HG03469 (cell line): ENCODE data around the gene TERT.

Source experiments
- ATAC-seq: cut with Tn5 transposase; IDR thresholded peaks from one replicate; pipeline ENCODE4 v1.9.1; 2021; ENCODE audit warnings: mild to moderate bottlenecking, moderate library complexity, moderate number of reproducible peaks; ENCODE audit not compliant: unreplicated experiment

Gene TERT

GRCh38 chr5:1265026-1265425, 29.8 kb downstream of the TERT start:
- ATAC-seq, result no peak

DNA sequence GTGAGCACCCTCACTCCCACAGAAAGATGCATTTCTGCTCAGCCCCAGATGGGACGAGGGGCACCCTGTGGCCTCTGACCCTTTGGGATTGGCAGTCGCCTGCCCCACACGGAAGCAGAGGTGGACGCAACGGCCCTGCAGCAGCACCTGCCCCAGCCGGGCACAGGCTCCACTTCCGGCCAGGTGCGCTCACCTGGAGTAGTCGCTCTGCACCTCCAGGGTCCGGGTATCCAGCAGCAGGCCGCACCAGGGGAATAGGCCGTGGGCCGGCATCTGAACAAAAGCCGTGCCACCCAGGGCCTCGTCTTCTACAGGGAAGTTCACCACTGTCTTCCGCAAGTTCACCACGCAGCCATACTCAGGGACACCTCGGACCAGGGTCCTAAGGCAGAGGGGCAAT, 30.7 kb downstream of the TERT start:
- ATAC-seq, result no peak

GRCh38 chr5:1262381-1262780, 32.5 kb downstream of the TERT start:
- no peak for ATAC-seq

GRCh38 chr5:1261643-1262042, 33.2 kb downstream of the TERT start:
- no peak for ATAC-seq

DNA sequence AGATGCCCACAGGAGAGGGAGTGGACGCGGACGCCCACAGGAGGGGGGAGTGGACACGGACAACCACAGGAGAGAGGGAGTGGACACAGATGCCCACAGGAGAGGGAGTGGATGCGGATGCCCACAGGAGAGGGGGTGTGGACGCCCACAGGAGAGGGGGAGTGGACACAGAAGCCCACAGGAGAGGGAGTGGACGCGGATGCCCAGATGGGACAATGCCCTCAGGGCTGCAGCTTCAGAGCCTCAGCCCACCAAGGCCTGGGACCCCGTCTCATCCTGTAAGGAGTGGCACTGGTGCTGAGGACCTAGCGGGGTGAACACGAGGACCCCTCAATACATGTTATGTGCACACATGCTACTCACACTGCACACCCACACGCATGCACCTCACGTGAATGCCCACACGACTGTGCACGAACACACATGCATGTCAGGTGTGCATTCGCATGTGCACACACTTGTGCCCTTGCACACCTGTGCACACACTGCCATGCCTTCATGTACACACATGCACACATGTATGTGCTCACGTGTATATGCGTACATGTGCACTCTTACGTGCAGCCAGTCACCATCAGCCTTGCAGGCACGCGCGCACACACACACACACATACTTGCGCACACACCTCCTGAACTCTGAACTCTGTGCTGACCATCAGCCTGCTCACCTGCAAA, 34.9 kb downstream of the TERT start:
- ATAC-seq, result no peak

GRCh38 chr5:1257841-1258240, 37.0 kb downstream of the TERT start:
- ATAC-seq, result no peak

DNA sequence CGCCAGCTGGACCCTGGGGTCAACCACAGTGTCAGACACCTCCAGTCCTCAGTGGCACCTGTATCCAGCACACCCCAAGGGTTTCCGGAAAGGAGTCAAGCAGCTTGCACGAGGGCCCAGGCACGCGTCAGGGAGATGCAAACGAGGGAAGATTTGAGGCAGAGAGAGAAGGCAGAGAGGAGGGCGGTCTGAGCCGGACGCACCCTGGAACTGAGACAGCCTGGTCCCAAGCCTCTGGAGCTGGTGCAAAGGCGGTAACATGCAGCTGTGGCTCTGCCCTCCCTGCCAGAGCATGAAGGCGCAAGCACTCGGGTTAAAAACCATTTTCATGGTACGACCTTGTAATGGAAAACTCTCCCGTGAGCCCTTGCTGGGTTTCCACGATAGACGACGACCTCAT, 37.5 kb downstream of the TERT start:
- no peak for ATAC-seq

GRCh38 chr5:1256776-1257175, 38.1 kb downstream of the TERT start:
- ATAC-seq, result no peak

DNA sequence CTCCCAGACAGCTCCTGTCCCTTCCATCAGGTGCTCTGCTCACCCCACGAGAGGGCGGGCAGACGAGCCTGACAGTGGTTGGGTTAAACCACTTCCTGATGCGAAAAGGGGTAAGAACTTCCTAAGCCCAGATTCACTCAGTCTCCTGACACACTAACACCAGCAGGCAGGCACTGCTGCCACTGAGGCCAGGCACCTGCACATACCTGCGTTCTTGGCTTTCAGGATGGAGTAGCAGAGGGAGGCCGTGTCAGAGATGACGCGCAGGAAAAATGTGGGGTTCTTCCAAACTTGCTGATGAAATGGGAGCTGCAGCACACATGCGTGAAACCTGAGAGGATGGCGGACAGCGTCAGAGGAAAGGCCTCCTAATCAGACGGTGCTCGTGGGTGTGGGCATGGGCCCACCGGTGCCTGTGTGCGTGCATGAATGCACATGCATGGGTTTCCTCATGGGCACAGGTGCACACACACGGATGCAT, 39.7 kb downstream of the TERT start:
- ATAC-seq, result no peak

DNA sequence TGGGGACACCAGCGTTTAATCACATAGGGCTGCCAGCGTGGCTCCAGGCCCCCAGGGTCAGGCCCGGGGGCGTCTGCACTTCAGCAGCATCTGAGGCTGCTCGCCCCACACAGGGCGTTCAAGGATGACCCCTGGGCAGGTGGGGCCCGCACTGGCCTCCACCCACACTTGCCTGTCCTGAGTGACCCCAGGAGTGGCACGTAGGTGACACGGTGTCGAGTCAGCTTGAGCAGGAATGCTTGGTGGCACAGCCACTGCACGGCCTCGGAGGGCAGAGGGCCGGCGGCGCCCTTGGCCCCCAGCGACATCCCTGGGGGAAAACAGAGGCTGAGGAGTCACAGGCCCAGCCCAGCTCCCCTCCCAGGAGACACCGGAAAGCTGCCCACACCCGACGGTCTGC, 40.7 kb downstream of the TERT start:
- no peak for ATAC-seq

GRCh38 chr5:1253456-1254105, 41.3 kb downstream of the TERT start:
- no peak for ATAC-seq

GRCh38 chr5:1252681-1253080, 42.2 kb downstream of the TERT start:
- no peak for ATAC-seq

- no peak for ATAC-seq
These were observed 42.9 kb downstream of the TERT start for GRCh38 chr5:1251678-1252580.

DNA sequence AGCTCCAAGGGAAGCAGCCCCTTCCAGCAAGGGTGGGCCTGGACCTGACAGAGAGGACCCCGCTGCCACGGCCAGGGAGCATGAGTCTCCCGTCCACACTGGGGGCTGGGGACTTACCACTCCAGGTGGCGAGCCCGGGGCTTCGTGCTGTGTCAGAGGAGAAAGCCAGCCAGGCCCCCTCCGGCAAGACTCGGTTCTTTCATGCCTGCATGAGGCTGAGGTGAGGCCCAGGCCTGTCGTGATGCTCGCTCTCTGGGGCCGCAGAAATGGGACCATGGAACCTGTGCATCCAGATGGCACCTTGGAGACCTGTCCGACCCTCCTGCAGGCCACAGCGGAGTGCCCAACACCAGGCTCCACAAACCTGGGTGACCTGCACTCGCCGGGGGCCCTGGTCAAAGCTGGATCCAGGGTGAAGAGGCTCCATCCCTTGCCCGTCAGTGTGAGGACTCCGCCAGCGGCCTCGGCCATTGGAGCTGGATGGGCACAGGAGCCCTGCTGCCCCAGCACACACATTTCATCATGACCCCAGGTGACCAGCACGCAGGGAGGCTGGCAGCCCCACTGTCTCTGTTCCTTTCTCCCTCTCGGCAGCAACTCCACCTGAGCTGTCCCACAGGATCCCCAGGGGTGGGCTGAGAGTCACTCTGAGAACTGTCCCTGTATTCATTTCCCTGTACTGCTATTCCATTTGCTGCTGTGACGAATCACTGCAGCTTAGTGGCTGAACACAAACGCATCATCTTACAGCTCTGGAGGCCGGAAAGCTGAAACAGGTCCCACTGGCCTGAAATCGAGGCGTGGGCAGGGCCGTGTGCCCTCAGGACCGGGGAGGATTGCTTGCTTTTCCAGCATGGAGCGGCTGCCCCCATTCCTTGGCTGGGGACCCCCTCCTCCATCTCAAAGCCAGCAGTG, 45.2 kb downstream of the TERT start:
- no peak for ATAC-seq

GRCh38 chr5:1247811-1248210, 47.1 kb downstream of the TERT start:
- no peak for ATAC-seq

GRCh38 chr5:1246711-1247431, 48.0 kb downstream of the TERT start:
- ATAC-seq, result no peak

- ATAC-seq, result no peak
These were observed 48.8 kb downstream of the TERT start for GRCh38 chr5:1245905-1246576.

GRCh38 chr5:1244976-1245375, 49.9 kb downstream of the TERT start:
- ATAC-seq, result no peak

DNA sequence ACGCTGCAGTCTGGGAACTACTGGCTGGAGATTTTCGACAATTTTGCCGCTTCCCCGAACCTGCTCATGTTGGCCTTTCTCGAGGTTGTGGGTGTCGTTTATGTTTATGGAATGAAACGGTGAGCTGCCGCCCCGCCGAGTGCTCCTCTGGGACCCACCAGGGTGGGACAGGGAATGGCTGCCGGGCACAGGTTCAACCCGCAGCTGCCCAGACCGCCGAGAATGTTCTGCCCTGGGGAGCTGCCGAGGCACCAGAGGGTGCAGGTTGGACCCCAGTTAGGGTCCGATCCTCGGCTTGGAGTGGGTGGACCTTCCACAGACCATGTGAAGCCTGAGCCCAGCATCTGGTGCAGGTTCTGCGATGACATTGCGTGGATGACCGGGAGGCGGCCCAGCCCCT, 50.6 kb downstream of the TERT start:
- ATAC-seq, result no peak
